B cell (primary cell): ENCODE data around the gene CETN3. TPM values are rescaled to one million over a fixed set of nuclear protein-coding genes. Genes with fewer than 3 reads are reported as not detected.

ENCODE experiments used
- ATAC-seq: fragments of 200-7000 bp; cut with Tn5 transposase; one replicate; pipeline ENCODE4 v1.10.0; 2021; ENCODE audit warnings: low read depth, mild to moderate bottlenecking, moderate number of reproducible peaks, moderate library complexity
- CTCF ChIA-PET: fragments of 350-600 bp; sonication (Branson Sonifier 250); formaldehyde crosslinking; loops from one replicate; lab custom pipeline; 2021; ENCODE audit warnings: antibody characterized with exemption, inconsistent platforms; lab: Charles Lee
- POLR2A ChIA-PET: fragments of 350-600 bp; sonication (Branson Sonifier 250); formaldehyde crosslinking; loops from one replicate; lab custom pipeline; 2021; ENCODE audit warnings: antibody characterized with exemption; lab: Charles Lee
- DNase-seq: peaks from one replicate; pipeline ENCODE4 v3.0.0; 2013
- H2AFZ ChIP-seq: 2 replicates; pipeline ENCODE4 v1.6.1; 2012; ENCODE audit warnings: mild to moderate bottlenecking, low read depth, low read length; ENCODE audit not compliant: insufficient read depth, poor library complexity, severe bottlenecking
- H3K27ac ChIP-seq, 2 donors: 1 replicate in 1 of 2; 2 replicates in 1 of 2; pipeline ENCODE4 v1.5.1; 2012 to 2013; ENCODE audit warnings: low read length in 2 of 2, mild to moderate bottlenecking in 2 of 2, moderate library complexity in 1 of 2
- H3K27me3 ChIP-seq, 4 experiments: fragments of 200-600 bp in 1 of 4; sonication (generic) in 1 of 4; replicated peaks in 1 of 4; 1 replicate in 2 of 4; 2 replicates in 2 of 4; pipeline versions ENCODE4 v1.6.1 to v1.7.0; 2013 to 2016; ENCODE audit warnings: low read length in 3 of 4, mild to moderate bottlenecking in 2 of 4, mixed read lengths in 1 of 4, moderate library complexity in 1 of 4; ENCODE audit not compliant: insufficient read depth in 4 of 4, control insufficient read depth in 3 of 4; ENCODE audit errors: control extremely low read depth in 1 of 4
- H3K36me3 ChIP-seq, 2 experiments: replicated peaks in 1 of 2; 1 replicate in 1 of 2; 2 replicates in 1 of 2; pipeline versions ENCODE4 v1.6.1 to v1.7.1; 2013; ENCODE audit warnings: low read length in 1 of 2; ENCODE audit not compliant: insufficient read depth in 2 of 2, control insufficient read depth in 1 of 2; ENCODE audit errors: control extremely low read depth in 1 of 2, extremely low read depth in 1 of 2
- H3K4me1 ChIP-seq, 2 donors: fragments of 200-600 bp in 1 of 2; sonication (generic) in 1 of 2; 1 replicate in 1 of 2; 2 replicates in 1 of 2; pipeline versions ENCODE4 v1.5.1 to v1.6.1; 2013 to 2017; ENCODE audit warnings: low read length in 2 of 2; ENCODE audit not compliant: control insufficient read depth in 2 of 2, insufficient read depth in 2 of 2
- H3K4me2 ChIP-seq: replicated peaks from 2 replicates; pipeline ENCODE3; 2012; ENCODE audit warnings: mild to moderate bottlenecking, low read depth, low read length; ENCODE audit not compliant: poor library complexity, severe bottlenecking
- H3K4me3 ChIP-seq, 5 experiments: fragments of 200-600 bp in 1 of 5; sonication (generic) in 1 of 5; 1 replicate in 3 of 5; 2 replicates in 2 of 5; pipeline versions ENCODE4 v1.5.1 to v1.7.0; 2011 to 2016; ENCODE audit warnings: low read length in 4 of 5, mild to moderate bottlenecking in 4 of 5, low read depth in 2 of 5, control low read depth in 1 of 5, moderate library complexity in 1 of 5; ENCODE audit not compliant: insufficient read depth in 1 of 5; ENCODE audit errors: control extremely low read depth in 1 of 5, extremely low read depth in 1 of 5
- H3K79me2 ChIP-seq: fragments of 200-600 bp; sonication (generic); one replicate; pipeline ENCODE4 v1.6.0; 2016; ENCODE audit warnings: low read length; ENCODE audit not compliant: control insufficient read depth, insufficient read depth
- H3K9ac ChIP-seq: fragments of 200-600 bp; sonication (generic); 2 replicates; pipeline ENCODE4 v1.6.1; 2017; ENCODE audit warnings: mild to moderate bottlenecking, low read length, moderate library complexity
- H3K9me3 ChIP-seq, 3 donors: one replicate each; pipeline versions ENCODE4 v1.6.1 to v1.7.1; 2013; ENCODE audit warnings: low read length in 2 of 3; ENCODE audit not compliant: control insufficient read depth in 2 of 3, insufficient read depth in 1 of 3; ENCODE audit errors: control extremely low read depth in 1 of 3
- H4K20me1 ChIP-seq: 2 replicates; pipeline ENCODE4 v1.6.0; 2012; ENCODE audit warnings: mild to moderate bottlenecking, low read length; ENCODE audit not compliant: insufficient read depth, control insufficient read depth, poor library complexity, severe bottlenecking
- H3K27ac Mint-ChIP-seq: one replicate; pipeline ENCODE4 v1.8.0; 2021; ENCODE audit warnings: mixed read lengths
- H3K27me3 Mint-ChIP-seq: one replicate; pipeline ENCODE4 v1.8.0; 2021; ENCODE audit warnings: mixed read lengths
- H3K4me1 Mint-ChIP-seq: one replicate; pipeline ENCODE4 v1.8.0; 2021; ENCODE audit warnings: mixed read lengths
- H3K4me3 Mint-ChIP-seq: one replicate; pipeline ENCODE4 v1.8.0; 2021; ENCODE audit warnings: mixed read lengths
- H3K9me3 Mint-ChIP-seq: one replicate; pipeline ENCODE4 v1.8.0; 2022; ENCODE audit warnings: mixed read lengths; ENCODE audit not compliant: insufficient read depth
- EZH2 ChIP-seq: IDR thresholded peaks from 2 replicates; pipeline ENCODE4 v1.6.1; 2012; ENCODE audit warnings: borderline replicate concordance, low read depth, mild to moderate bottlenecking, moderate library complexity, low read length; ENCODE audit not compliant: insufficient read depth, poor library complexity, severe bottlenecking
- WGBS: methylation state at CpG from one replicate; pipeline ENCODE4 v1.1.5; 2013; ENCODE audit warnings: missing lambda C conversion rate; ENCODE audit not compliant: insufficient coverage; 5-methylcytosine and 5-hydroxymethylcytosine counted together
- intact Hi-C: fragments of 100-400 bp; cut with micrococcal nuclease; formaldehyde crosslinking; loops from one replicate; pipeline ENCODE4 v1.10.0; 2022
- polyA plus RNA-seq: library from polyadenylated mRNA; depleted of rRNA; stranded (reverse); fragments of >200 nt; gene quantifications from 2 replicates; pipeline ENCODE4 v1.2.3, GENCODE V29; 2012
- total RNA-seq, 2 donors: library from RNA; stranded (reverse); fragments of 120-200 nt in 1 of 2; gene quantifications; 1 replicate in 1 of 2; 2 replicates in 1 of 2; pipeline versions ENCODE4 v1.2.3 to v1.2.4, GENCODE V29; 2013 to 2022
- TF ChIP-seq, protein P1 (sequence below): fragments of 200-600 bp; IDR thresholded peaks from one replicate; pipeline ENCODE4 v1.8.0; 2022; ENCODE audit warnings: antibody characterized with exemption, mild to moderate bottlenecking

CETN3 gene
- total and polyA plus RNA-seq, 2 donors (not counting 1 experiment from before 2014, with no cell fraction given), result 1.5 to 18.0 TPM

GRCh38 chr5:90418214-90418613 is 8.7 kb upstream of the CETN3 start:
- Histone ChIP-seq H3K36me3 (no peaks in the 10 kb centered on the region), H3K4me1 (no peaks in the 10 kb centered on the region), H3K79me2 (no peaks in the 10 kb centered on the region), H4K20me1 (no peaks in the 10 kb centered on the region), H3K27ac (no peak overlapping the region), H2AFZ (no peak overlapping the region), H3K9ac (no peak overlapping the region), H3K4me3 (no peak overlapping the region), H3K4me2 (no peak overlapping the region), H3K27me3 (no peaks in the 10 kb centered on the region), H3K9me3 (no peaks in the 10 kb centered on the region)
- Mint-ChIP-seq H3K27me3 (peaks cover 30% of the 10 kb centered on the region), H3K27ac (no peak overlapping the region), H3K9me3 (no peaks in the 10 kb centered on the region), H3K4me3 (no peak overlapping the region), H3K4me1 (no peaks in the 10 kb centered on the region)
- ATAC-seq (no peak), DNase-seq (no peak)
- TF ChIP-seq EZH2, result no peak
- TF ChIP-seq, protein P1, sequence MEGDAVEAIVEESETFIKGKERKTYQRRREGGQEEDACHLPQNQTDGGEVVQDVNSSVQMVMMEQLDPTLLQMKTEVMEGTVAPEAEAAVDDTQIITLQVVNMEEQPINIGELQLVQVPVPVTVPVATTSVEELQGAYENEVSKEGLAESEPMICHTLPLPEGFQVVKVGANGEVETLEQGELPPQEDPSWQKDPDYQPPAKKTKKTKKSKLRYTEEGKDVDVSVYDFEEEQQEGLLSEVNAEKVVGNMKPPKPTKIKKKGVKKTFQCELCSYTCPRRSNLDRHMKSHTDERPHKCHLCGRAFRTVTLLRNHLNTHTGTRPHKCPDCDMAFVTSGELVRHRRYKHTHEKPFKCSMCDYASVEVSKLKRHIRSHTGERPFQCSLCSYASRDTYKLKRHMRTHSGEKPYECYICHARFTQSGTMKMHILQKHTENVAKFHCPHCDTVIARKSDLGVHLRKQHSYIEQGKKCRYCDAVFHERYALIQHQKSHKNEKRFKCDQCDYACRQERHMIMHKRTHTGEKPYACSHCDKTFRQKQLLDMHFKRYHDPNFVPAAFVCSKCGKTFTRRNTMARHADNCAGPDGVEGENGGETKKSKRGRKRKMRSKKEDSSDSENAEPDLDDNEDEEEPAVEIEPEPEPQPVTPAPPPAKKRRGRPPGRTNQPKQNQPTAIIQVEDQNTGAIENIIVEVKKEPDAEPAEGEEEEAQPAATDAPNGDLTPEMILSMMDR, result no peak
- no CpG with 5 or more reads among the region's 1 CpG for WGBS
- ChIA-PET POLR2A (no interaction called here), CTCF (no interaction called here)
- intact Hi-C loops, result no loop called here

- POLR2A ChIA-PET, result interaction anchor here (1.0 to 2.8 kb wide), 5 partner anchors 63 to 972 kb away, joined by 3 to 13 read pairs (median 11); partner anchors contain the start of genes ARRDC3, LYSMD3, MBLAC2 and POLR3G
- CTCF ChIA-PET, result interaction anchor here (1.4 to 3.5 kb wide), 5 partner anchors 27 to 1681 kb away, joined by 3 to 21 read pairs (median 9); partner anchors contain the start of genes LYSMD3, MBLAC2 and POLR3G
- H3K36me3 ChIP-seq, result peaks cover 6 to 8% of the 10 kb centered on the region in 2 experiments
- DNase-seq, result no peak
- no peak for ATAC-seq
- H3K4me1 Mint-ChIP-seq, result peaks cover 5% of the 10 kb centered on the region
- H3K79me2 ChIP-seq, result peaks cover 10% of the 10 kb centered on the region
- H3K27ac ChIP-seq, result peak overlapping the region; percentile 88 to 94
- no peaks in the 10 kb centered on the region for H3K9me3 ChIP-seq
- H3K9me3 Mint-ChIP-seq, result no peaks in the 10 kb centered on the region
- peak overlapping the region; percentile 71 for H3K4me2 ChIP-seq
- WGBS, result 0% methylated on average over 2 of the region's 10 CpGs
- H3K27me3 Mint-ChIP-seq, result no peaks in the 10 kb centered on the region
- intact Hi-C loops, result no loop called here
- no peak for TF ChIP-seq EZH2
- TF ChIP-seq, protein P1, result no peak
- peaks cover 11 to 12% of the 10 kb centered on the region in 2 donors for H3K4me1 ChIP-seq
- peak overlapping the region; percentile 100 for H2AFZ ChIP-seq
- no peaks in the 10 kb centered on the region for H3K27me3 ChIP-seq
- peak overlapping the region; percentile 99 for H3K9ac ChIP-seq
- no peak overlapping the region for H3K27ac Mint-ChIP-seq
- H4K20me1 ChIP-seq, result no peaks in the 10 kb centered on the region
- H3K4me3 ChIP-seq, result peak overlapping the region; percentile 85 to 100 (median 98)
- H3K4me3 Mint-ChIP-seq, result no peak overlapping the region
Observed at GRCh38 chr5:90410178-90410762, 714 bp upstream of the CETN3 start.
